HCEC 1CT (cell line): ENCODE measurements around the gene FRS3.

Source experiments
- DNase-seq: peaks from one replicate; pipeline ENCODE4 v3.0.0-alpha.2; 2017

Gene FRS3

DNA sequence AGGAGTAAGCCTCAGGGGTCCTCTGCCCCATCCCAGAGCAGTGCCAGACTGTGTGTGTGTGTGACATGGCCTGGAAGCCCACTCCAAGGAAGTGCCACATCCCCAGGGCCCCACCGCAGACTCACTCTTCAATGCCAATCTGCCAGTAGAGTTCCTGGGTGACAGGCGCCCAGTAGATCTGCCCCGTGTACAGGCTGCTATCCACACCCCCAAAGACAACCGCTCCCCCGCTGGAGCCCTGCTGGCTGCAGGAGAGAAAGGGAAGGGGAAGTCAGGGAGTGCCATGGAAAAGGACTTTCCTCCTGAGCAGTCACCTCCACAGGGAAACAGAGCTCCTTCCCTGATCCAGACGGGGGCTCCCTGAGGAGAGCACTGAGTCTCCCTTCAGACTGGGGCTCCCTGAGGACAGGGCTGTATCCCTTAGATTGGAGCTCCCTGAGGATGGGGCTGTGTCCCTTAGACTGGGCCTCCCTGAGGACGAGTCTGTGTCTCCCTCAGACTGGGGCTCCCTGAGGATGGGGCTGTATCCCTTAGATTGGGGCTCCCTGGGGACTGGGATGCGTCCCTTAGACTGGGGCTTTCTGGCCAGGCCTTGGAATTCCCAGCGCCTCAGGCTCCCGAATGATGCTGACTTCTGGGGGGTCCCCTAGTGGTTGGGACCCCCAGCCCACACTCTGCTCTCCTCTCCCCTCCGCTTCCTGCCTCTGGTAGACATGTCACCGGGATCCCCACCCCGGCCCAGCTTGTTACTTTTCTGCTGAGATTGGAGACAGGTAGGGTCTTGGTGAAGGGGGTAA, 39.1 kb downstream of the FRS3 start:
- no peak for DNase-seq

- no peak for DNase-seq
Observed at GRCh38 chr6:41739041-41739440, 40.7 kb downstream of the FRS3 start.

DNA sequence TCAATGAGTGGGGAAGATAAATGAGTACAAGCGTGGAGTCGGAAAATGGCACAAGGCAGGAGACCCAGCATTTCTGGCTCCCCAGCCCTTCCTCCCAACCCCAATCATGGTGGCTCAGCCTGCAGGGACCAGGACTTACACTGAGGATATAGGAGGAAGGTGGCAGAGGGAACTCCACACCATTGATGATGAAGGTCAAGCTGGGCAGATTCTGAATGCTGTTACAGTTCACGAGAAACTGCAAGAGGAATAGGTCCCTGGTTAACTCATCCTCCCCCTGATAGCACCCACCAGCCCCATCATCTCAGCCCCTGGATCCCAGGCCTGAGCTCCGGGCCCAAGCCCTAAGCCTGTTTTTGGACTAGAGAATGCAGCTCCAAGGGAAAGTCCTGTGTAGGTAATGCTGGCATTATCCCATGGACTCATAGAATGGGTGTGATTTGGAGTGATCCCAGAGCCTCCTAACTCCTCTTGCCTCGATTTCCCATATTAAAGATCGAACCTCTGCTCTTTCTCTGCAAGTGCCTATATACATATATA, 42.0 kb downstream of the FRS3 start:
- DNase-seq = no peak

DNA sequence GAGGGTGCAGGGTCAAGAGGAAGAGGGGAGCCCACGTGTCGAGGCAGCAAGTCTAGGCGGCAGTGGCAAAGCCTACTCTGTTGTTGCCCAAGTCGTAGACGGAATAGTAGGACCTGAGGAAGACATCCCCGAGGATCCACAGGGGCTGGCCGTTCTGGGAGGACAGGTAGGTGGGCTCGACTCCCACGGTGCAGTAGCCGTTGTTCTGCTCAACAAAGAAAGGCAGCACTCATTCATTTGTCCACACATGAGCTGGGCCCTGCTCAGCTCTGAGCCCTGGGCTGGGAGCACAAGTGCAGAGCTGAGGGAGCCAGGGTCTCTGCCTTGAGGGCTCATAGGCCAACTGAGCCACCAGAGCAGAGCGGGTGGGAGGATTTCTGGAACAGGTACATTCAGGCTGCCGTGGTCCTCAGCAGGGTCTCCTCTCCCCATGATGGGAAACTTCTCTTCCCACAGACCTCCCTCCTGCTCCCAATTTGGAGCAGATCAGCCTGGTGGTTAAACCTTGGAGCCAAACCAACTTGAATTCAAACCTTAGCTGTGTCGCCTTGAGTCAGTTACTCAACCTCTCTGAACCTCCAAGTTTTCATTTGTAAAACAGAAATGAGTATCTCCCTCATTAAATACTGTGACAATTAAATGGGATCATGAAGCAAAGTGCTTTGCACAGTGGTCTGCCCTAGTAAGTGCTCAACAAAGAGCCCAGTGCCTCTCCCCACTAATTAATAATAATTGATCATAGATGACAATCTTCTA, 42.7 kb downstream of the FRS3 start:
- no peak for DNase-seq

- no peak for DNase-seq
Observed at GRCh38 chr6:41736186-41736733, 43.4 kb downstream of the FRS3 start.

GRCh38 chr6:41735427-41736185, 44.1 kb downstream of the FRS3 start, which contains the start of gene TFEB:
Gene TFEB, minus strand, starts transcription at chr6:41735608. Its CDS starts 44,395 bp downstream, at chr6:41691213.
- DNase-seq = peak; percentile 79

GRCh38 chr6:41734666-41735426, 44.9 kb downstream of the FRS3 start:
- DNase-seq = peak; percentile 35

GRCh38 chr6:41733707-41734665, 45.7 kb downstream of the FRS3 start:
- peak; percentile 24 for DNase-seq

DNA sequence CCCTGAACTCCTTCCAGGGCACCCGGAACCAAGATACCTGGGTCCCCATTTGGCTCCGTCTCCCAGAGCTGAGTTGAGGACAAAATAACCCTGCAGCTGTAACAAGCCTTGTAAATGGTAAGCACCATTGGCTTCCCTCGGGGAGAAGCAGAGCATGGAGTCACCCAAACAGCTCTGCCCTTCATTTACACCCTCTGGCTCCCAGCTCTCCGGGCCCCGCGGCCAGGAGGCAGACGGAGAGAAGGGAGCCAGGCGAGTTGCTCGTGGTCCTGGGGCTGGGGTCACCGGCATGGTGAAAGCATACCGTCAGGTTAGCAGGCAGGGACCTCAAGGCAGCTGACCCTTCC, 46.4 kb downstream of the FRS3 start:
- no peak for DNase-seq

- DNase-seq = no peak
Observed at GRCh38 chr6:41732591-41733359, 46.9 kb downstream of the FRS3 start.

GRCh38 chr6:41732149-41732548, 47.6 kb downstream of the FRS3 start:
- DNase-seq = no peak

DNA sequence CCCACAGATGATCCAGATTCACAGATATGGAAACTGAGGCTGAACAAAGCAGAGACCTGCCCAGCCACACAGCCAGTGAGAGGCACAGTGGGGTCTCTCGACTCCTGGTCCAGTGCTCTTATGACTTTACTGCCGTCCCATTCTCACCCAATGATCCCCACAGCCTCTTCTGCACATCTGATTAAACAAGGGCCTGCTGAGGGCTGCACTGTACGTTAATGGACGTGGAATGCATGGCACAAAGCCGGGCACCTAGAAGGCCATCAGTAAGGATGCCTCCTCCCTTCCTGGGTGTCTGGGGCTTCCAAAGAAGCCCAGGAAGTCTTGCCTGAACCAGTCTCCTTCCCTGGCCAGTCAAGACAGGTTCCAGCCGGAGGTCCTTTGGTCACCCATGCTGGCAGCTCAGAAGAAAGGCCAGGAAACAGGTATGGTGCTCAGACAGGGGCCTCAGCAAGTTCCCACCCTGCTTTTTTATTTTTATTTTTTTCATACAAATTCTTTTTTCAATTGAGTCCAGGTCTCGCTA, 48.1 kb downstream of the FRS3 start:
- DNase-seq = no peak

DNA sequence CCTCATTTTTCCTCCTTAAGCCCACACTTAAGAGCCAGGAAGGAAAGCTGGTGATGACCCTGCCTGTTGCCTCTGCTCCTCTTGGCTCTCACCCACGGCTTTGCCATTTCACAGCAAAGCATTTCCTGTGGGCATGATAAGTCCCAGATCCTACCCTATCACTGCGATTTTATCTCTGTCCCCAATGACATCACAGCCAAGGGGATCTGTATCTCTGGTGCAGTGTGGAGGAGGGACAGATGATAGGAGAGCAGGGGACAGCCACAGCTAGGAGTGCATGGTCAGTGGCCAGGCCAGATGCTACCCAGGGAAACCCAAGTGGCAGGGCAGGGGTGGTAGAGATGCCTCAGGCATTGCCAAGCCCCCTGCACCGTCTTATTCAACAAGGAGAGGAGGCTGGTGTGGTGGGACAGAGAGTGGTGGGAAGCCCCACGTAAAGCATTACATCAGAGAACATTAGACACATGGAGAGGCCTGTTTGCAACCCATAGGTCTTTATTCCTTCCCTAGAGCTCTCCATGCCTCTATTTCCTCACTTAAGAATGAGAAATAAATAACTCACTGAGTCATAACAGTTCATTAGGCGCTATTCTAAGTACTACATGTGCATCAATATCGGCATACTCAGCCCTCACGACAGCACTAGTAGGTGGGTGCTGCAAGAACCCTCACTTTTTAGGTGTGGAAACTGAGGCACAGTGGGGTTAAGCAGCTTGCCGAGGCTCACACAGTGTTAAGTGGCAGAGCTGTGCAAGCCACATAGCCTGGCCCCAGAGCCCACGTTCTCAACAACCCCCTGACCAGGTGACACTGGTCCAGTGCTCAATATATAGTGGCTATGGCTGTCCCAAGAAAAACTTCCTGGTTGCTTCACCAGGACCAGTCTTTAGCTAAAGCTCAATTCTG, 48.9 kb downstream of the FRS3 start:
- DNase-seq = no peak

DNA sequence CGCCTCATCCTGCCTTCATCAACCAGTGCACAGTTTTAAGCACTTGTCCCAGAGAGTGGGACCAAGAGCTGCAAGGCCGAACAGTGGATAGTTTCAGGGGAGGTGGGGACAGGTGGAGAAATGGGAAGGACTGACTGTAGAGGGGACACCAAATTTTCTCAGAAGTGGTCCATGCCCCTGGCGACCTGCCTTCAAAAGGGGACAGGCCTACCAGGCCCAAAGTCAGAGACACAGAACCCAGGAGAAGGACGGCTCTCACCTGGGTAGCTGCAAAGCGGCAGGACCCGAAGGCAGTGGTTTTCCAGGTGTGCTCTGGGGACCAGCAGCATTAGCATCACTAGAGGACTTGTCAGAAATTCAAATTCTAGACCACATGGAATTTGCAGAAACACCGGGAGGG, 50.1 kb downstream of the FRS3 start:
- DNase-seq = no peak

DNA sequence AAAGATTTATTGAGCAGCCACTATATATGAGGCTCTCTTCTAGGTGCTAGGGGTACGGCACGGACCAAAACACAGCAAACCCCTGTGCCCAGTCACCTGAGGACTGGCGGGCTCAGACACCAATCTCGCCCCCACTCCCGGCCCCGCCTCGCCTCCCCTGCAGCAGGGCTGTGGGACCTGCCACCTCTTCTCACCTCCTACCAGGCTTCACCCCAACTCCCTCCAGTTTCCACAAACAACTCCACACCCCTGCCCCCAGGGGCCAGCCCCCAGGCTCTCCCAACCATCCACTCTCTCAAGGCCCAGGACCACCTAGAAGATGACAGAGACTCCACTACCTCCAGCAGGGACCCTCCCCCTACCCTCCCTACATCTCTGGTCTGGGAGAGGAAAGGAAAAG, 50.7 kb downstream of the FRS3 start:
- DNase-seq = no peak

GRCh38 chr6:41728073-41728936, 51.4 kb downstream of the FRS3 start:
- DNase-seq = no peak

DNA sequence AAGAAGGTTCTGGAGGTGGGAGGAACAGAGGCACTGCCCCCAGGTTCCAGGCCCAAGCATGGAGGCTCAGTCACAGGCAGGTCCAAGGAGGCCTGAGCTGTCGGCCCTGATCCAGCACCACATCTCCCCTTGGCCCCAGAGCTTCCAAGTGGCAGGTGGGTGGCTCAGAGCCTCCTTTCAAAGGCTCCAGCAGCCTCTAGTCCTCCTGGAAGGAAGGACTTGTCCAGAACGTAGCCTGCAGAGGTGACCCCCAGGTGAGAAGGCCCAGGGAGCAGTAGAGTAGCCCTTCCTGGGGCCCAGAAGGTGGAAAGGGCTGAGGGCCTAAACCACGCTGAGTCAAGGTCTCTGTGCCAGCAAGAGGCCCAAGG, 52.0 kb downstream of the FRS3 start:
- no peak for DNase-seq

DNA sequence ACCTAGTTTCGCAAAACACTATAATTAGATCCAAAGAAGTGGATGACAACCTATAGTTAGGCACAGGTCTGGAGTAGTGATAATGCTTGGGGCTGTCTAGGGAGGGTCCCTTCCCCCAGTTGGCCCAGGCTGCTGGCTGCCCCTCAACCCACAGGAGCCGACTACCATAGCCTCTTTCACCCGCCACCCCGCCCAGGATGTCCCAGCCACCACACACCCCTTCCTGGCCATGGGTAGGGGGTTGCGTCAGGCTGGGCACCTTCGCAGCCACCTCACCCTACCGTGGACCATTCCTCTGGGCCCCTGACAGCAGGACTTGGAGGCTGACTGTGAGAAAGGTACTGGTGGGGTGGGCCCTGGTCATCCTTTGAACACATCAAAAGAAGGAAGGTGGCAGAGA, 52.8 kb downstream of the FRS3 start:
- DNase-seq = no peak
